HCT116 (cell line): ENCODE results near the gene CR2. TPM values are rescaled to one million over a fixed set of nuclear protein-coding genes. Genes with fewer than 3 reads are reported as not detected.

Experiments
- ATAC-seq: fragments of 200-7000 bp; cut with Tn5 transposase; 2 replicates; pipeline ENCODE4 v1.9.1; 2020; ENCODE audit warnings: mild to moderate bottlenecking, moderate library complexity
- BruUV-seq: library from RNA; stranded (reverse); fragments of 400-500 nt; replicated peaks from 2 replicates; lab custom pipeline; 2021; lab: Mats Ljungman, UMichigan
- CTCF ChIA-PET: fragments of 300-600 bp; sonication (Branson Sonifier 250); formaldehyde crosslinking; loops from one replicate; lab custom pipeline; 2021; ENCODE audit warnings: antibody characterized with exemption; lab: Charles Lee
- POLR2A ChIA-PET: fragments of 300-600, 350-600 bp; sonication (Branson Sonifier 250); formaldehyde crosslinking; loops from one replicate; lab custom pipeline; 2021; ENCODE audit warnings: antibody characterized with exemption; lab: Charles Lee
- RAD21 ChIA-PET, 2 experiments: fragments of 300-600 bp; sonication (Branson Sonifier 250); formaldehyde crosslinking; loops; one replicate each; lab custom pipeline; 2023; ENCODE audit warnings: low total read pairs in 2 of 2; ENCODE audit not compliant: uncharacterized antibody in 2 of 2, unreplicated experiment in 2 of 2, low non-redundant PET in 1 of 2; lab: Charles Lee
- DNase-seq: peaks from one replicate; pipeline ENCODE4 v3.0.0-alpha.2; 2010; ENCODE audit warnings: low read depth, low spot score
- H2AFZ ChIP-seq: fragments of 200-600 bp; shearing (Covaris generic), sonication (generic); 2 replicates; pipeline ENCODE4 v1.6.1; 2017; ENCODE audit warnings: low read depth, mixed run types, mixed read lengths, antibody characterized with exemption, low read length; ENCODE audit not compliant: poor library complexity, severe bottlenecking
- H3K27ac ChIP-seq: 2 replicates; pipeline ENCODE4 v1.5.1; 2012; ENCODE audit warnings: low read depth, low read length
- H3K27me3 ChIP-seq: fragments of 200-600 bp; sonication (generic); 2 replicates; pipeline ENCODE4 v1.6.1; 2016; ENCODE audit warnings: mixed run types, low read length, mixed read lengths; ENCODE audit not compliant: insufficient read depth
- H3K36me3 ChIP-seq, 2 experiments: fragments of 200-500 bp in 1 of 2; fragments of 200-600 bp in 1 of 2; sonication (Bioruptor generic) in 1 of 2; sonication (generic) in 1 of 2; 2 replicates each; pipeline versions ENCODE4 v1.5.1 to v1.6.1; 2014 to 2016; ENCODE audit warnings: low read length in 2 of 2, inconsistent platforms in 1 of 2, mixed read lengths in 1 of 2, mixed run types in 1 of 2; ENCODE audit not compliant: insufficient read depth in 2 of 2, control insufficient read depth in 1 of 2
- H3K4me1 ChIP-seq, 2 experiments: fragments of 200-600 bp in 1 of 2; sonication (generic) in 1 of 2; 2 replicates each; pipeline versions ENCODE4 v1.5.1 to v1.6.1; 2012 to 2017; ENCODE audit warnings: low read length in 2 of 2, inconsistent platforms in 1 of 2, mild to moderate bottlenecking in 1 of 2, mixed read lengths in 1 of 2, mixed run types in 1 of 2, moderate library complexity in 1 of 2; ENCODE audit not compliant: insufficient read depth in 2 of 2, control insufficient read depth in 1 of 2
- H3K4me2 ChIP-seq: fragments of 200-600 bp; sonication (generic); 2 replicates; pipeline ENCODE4 v1.6.1; 2017; ENCODE audit warnings: mixed run types, low read length, mixed read lengths
- H3K4me3 ChIP-seq, 2 experiments: fragments of 200-600 bp in 1 of 2; sonication (generic) in 1 of 2; replicated peaks in 1 of 2; 2 replicates each; pipeline ENCODE4 v1.5.1; 2011 to 2016; ENCODE audit warnings: low read length in 2 of 2, control low read depth in 1 of 2, low read depth in 1 of 2, mild to moderate bottlenecking in 1 of 2, mixed read lengths in 1 of 2, mixed run types in 1 of 2
- H3K79me2 ChIP-seq: fragments of 200-600 bp; sonication (generic); 2 replicates; pipeline ENCODE4 v1.6.1; 2017; ENCODE audit warnings: mild to moderate bottlenecking, mixed run types, low read length, moderate library complexity, mixed read lengths; ENCODE audit not compliant: insufficient read depth
- H3K9ac ChIP-seq: fragments of 200-600 bp; sonication (generic); 2 replicates; pipeline ENCODE4 v1.6.1; 2016; ENCODE audit warnings: low read length, mixed read lengths
- H3K9me2 ChIP-seq: fragments of 200-600 bp; sonication (generic), shearing (Covaris generic); 2 replicates; pipeline ENCODE4 v1.6.1; 2017; ENCODE audit warnings: mixed run types, mild to moderate bottlenecking, moderate library complexity; ENCODE audit not compliant: insufficient read depth
- H3K9me3 ChIP-seq, 2 experiments: fragments of 200-500 bp in 1 of 2; fragments of 200-600 bp in 1 of 2; sonication (Bioruptor generic) in 1 of 2; sonication (generic) in 1 of 2; 2 replicates each; pipeline ENCODE4 v1.6.1; 2014 to 2017; ENCODE audit warnings: low read length in 2 of 2, mixed read lengths in 2 of 2, inconsistent platforms in 1 of 2, low read depth in 1 of 2, mild to moderate bottlenecking in 1 of 2, mixed run types in 1 of 2, moderate library complexity in 1 of 2; ENCODE audit not compliant: control insufficient read depth in 1 of 2, insufficient read depth in 1 of 2
- H4K20me1 ChIP-seq: fragments of 200-600 bp; sonication (generic), shearing (Covaris generic); 2 replicates; pipeline ENCODE4 v1.6.1; 2017; ENCODE audit warnings: mixed run types, mild to moderate bottlenecking, moderate library complexity; ENCODE audit not compliant: insufficient read depth
- CBX3 ChIP-seq: IDR thresholded peaks from 2 replicates; pipeline ENCODE4 v1.6.1; 2012; ENCODE audit warnings: low read depth
- ELF1 ChIP-seq: IDR thresholded peaks from 2 replicates; pipeline ENCODE4 v1.6.1; 2012; ENCODE audit warnings: low read depth, borderline replicate concordance
- intact Hi-C: fragments of 100-400 bp; cut with micrococcal nuclease; formaldehyde crosslinking; loops from 2 replicates; pipeline ENCODE4 v1.10.0; 2022
- total RNA-seq: library from RNA; stranded (reverse); gene quantifications from one replicate; pipeline ENCODE4 v1.2.1, GENCODE V29; 2021; ENCODE audit not compliant: unreplicated experiment
- TF ChIP-seq, protein P1 (sequence below), 3 experiments: fragments of 200-600 bp in 1 of 3; sonication (generic) in 1 of 3; IDR thresholded peaks in 2 of 3; conservative IDR thresholded peaks in 1 of 3; 2 replicates each; pipeline ENCODE4 v1.5.1; 2012 to 2017; ENCODE audit warnings: low read depth in 2 of 3, low read length in 2 of 3, antibody characterized with exemption in 1 of 3, borderline replicate concordance in 1 of 3, control low read depth in 1 of 3, mild to moderate bottlenecking in 1 of 3, mixed read lengths in 1 of 3, mixed run types in 1 of 3, moderate library complexity in 1 of 3; ENCODE audit not compliant: insufficient read depth in 1 of 3
- TF ChIP-seq, protein P2 (sequence below): IDR thresholded peaks from 2 replicates; pipeline ENCODE4 v1.6.1; 2011; ENCODE audit warnings: mild to moderate bottlenecking, low read length, moderate library complexity; ENCODE audit not compliant: insufficient replicate concordance; ENCODE audit errors: extremely low read depth

Gene CR2
- total RNA-seq, 1 experiment from 2014 or later = 4.0 TPM

DNA sequence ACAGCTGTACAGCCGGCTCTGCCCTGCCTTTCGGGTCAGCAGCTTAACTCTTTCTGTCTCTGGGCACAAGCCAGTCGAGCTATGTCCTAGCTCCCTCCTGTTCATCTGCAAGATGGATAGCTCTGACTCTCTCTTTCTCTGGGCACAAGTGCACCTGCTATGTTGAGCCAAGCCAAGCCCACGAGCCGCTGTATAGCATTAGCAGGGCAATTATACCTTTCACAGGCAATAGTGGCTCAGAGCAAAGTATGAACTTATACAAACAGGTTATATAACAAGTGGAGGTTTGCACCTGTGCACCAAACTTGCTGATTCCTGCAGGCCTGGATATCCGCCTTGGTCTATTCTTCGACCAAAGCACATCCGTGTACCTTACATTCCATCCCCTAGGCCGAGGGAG is 33.0 kb upstream of the CR2 start:
- no peaks in the 10 kb centered on the region for H3K79me2 ChIP-seq
- RAD21 ChIA-PET = no interaction called here
- no peaks in the 10 kb centered on the region for H3K27me3 ChIP-seq
- no peak overlapping the region for H2AFZ ChIP-seq
- no peaks in the 10 kb centered on the region for H3K9me3 ChIP-seq
- no TSS peak for BruUV-seq
- no peaks in the 10 kb centered on the region for H4K20me1 ChIP-seq
- POLR2A ChIA-PET = no interaction called here
- no peak overlapping the region for H3K9ac ChIP-seq
- no peak overlapping the region for H3K27ac ChIP-seq
- H3K9me2 ChIP-seq = no peaks in the 10 kb centered on the region
- no peak overlapping the region for H3K4me2 ChIP-seq
- no peak overlapping the region for H3K4me3 ChIP-seq
- CTCF ChIA-PET = no interaction called here
- intact Hi-C loops = no loop called here
- H3K36me3 ChIP-seq = no peaks in the 10 kb centered on the region
- ATAC-seq = no peak
- DNase-seq = no peak
- H3K4me1 ChIP-seq = no peaks in the 10 kb centered on the region
- TF ChIP-seq CBX3 (no peak), ELF1 (no peak)
- TF ChIP-seq, protein P1, sequence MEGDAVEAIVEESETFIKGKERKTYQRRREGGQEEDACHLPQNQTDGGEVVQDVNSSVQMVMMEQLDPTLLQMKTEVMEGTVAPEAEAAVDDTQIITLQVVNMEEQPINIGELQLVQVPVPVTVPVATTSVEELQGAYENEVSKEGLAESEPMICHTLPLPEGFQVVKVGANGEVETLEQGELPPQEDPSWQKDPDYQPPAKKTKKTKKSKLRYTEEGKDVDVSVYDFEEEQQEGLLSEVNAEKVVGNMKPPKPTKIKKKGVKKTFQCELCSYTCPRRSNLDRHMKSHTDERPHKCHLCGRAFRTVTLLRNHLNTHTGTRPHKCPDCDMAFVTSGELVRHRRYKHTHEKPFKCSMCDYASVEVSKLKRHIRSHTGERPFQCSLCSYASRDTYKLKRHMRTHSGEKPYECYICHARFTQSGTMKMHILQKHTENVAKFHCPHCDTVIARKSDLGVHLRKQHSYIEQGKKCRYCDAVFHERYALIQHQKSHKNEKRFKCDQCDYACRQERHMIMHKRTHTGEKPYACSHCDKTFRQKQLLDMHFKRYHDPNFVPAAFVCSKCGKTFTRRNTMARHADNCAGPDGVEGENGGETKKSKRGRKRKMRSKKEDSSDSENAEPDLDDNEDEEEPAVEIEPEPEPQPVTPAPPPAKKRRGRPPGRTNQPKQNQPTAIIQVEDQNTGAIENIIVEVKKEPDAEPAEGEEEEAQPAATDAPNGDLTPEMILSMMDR (IDR thresholded peaks at IDR 0.05 in 2 of 3, conservative IDR thresholded peaks at IDR 0.05 in 1 of 3; ENCODE audit: borderline replicate concordance in 1 of 3, insufficient read depth in 1 of 3, low read depth in 2 of 3, low read length in 2 of 3) = no peak
- TF ChIP-seq, protein P2, sequence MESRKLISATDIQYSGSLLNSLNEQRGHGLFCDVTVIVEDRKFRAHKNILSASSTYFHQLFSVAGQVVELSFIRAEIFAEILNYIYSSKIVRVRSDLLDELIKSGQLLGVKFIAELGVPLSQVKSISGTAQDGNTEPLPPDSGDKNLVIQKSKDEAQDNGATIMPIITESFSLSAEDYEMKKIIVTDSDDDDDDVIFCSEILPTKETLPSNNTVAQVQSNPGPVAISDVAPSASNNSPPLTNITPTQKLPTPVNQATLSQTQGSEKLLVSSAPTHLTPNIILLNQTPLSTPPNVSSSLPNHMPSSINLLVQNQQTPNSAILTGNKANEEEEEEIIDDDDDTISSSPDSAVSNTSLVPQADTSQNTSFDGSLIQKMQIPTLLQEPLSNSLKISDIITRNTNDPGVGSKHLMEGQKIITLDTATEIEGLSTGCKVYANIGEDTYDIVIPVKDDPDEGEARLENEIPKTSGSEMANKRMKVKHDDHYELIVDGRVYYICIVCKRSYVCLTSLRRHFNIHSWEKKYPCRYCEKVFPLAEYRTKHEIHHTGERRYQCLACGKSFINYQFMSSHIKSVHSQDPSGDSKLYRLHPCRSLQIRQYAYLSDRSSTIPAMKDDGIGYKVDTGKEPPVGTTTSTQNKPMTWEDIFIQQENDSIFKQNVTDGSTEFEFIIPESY = no peak
